LNCaP clone FGC (cell line): ENCODE data around the gene TSEN15.
"Not testable (repeated sequence)": the region's sequence is repeated elsewhere in the genome, so short reads cannot be mapped to it uniquely, and the experiment has no call there.

Experiments
- DNase-seq: peaks from one replicate; pipeline ENCODE4 v3.0.0-alpha.2; 2011; ENCODE audit warnings: low read depth
- H3K4me3 ChIP-seq: 2 replicates; pipeline ENCODE4 v1.5.1; 2011; ENCODE audit warnings: mild to moderate bottlenecking, low read depth, low read length, control low read depth
- TF ChIP-seq, protein P1 (sequence below): IDR thresholded peaks from 2 replicates; pipeline ENCODE4 v1.5.1; 2012; ENCODE audit warnings: mild to moderate bottlenecking; ENCODE audit not compliant: control insufficient read depth, insufficient read depth; ENCODE audit errors: extremely low read depth

The TSEN15 gene

DNA sequence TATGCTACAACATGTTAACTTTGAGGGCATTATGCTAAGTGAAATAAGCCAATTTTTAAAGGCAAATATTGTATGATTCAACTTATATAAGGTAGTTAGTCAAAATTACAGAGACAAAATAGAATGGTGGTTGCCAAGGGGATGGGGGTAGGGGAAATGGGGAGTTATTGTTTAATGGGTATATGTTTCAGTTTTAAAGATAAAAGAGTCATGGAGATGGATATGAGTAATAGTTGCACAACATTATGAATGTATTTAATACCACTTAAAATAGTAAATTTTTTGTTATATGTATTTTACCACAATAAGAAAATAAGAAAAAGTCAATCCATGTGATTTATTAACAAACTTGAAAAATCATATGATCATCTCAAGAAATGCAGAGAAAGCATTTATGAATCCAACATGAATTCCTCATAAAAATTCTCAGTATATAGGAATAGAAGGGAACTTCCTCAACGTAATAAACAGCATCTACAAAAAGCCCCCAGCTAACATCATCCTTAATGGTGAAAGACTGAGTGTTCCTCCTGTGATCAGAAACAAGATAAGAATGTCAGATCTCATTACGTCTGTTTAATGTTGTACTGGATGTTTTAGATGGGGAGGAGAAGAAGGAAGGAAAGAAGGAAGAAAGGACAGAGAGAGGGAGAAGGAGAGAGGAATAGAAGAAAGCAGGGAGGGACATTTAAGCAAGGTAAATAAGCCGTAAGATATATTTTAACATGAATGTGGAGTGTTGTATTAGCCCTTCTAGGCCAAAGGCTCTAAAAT lies 6.7 kb upstream of the TSEN15 start:
- no peak overlapping the region for H3K4me3 ChIP-seq
- DNase-seq, result no peak
- TF ChIP-seq, protein P1, sequence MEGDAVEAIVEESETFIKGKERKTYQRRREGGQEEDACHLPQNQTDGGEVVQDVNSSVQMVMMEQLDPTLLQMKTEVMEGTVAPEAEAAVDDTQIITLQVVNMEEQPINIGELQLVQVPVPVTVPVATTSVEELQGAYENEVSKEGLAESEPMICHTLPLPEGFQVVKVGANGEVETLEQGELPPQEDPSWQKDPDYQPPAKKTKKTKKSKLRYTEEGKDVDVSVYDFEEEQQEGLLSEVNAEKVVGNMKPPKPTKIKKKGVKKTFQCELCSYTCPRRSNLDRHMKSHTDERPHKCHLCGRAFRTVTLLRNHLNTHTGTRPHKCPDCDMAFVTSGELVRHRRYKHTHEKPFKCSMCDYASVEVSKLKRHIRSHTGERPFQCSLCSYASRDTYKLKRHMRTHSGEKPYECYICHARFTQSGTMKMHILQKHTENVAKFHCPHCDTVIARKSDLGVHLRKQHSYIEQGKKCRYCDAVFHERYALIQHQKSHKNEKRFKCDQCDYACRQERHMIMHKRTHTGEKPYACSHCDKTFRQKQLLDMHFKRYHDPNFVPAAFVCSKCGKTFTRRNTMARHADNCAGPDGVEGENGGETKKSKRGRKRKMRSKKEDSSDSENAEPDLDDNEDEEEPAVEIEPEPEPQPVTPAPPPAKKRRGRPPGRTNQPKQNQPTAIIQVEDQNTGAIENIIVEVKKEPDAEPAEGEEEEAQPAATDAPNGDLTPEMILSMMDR, result no peak

DNA sequence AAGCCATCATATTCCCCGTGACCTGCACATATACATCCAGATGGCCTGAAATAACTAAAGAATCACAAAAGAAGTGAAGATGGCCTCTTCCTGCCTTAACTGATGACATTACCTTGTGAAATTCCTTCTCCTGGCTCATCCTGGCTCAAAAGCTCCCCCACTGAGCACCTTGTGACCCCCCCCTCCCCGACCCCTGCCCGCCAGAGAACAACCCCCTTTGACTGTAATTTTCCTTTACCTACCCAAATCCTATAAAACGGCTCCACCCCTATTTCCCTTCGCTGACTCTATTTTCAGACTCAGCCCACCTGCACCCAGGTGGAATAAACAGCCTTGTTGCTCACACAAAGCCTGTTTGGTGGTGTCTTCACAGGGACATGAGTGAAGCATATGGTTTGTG lies 4.0 kb upstream of the TSEN15 start:
- not testable (repeated sequence) for H3K4me3 ChIP-seq, DNase-seq

DNA sequence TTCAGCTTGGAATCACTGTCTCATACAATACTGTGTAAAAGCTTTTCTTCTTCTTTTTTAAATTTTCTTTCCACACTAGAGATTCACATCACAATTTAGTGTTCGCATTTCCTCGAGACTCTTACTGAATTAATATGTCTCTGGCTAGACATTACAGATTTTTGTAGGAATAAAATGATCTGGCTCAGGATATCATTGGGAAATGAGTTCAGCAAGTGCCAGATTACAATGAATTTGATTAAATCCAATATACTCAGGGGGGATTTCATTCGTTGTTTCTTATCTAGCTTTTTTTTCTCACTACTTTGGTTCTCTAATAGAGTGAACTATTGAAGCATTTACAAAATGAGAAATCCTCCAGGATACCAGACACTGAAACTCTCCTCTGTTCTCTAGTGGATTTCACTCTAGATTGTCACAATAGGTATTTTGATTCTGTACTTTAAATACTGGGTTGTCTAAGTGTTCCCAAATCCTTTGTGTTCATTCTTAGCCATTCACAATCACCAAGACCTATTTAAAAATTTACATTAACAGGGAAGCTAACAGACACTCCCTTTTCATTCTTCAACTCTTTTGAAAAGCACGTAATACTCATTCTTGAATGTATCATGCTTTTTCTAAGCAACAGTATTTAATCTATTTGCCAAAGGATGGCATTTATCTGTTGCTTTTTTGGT lies 2.8 kb upstream of the TSEN15 start:
- DNase-seq, result no peak
- no peak overlapping the region for H3K4me3 ChIP-seq
- TF ChIP-seq, protein P1, result no peak

DNA sequence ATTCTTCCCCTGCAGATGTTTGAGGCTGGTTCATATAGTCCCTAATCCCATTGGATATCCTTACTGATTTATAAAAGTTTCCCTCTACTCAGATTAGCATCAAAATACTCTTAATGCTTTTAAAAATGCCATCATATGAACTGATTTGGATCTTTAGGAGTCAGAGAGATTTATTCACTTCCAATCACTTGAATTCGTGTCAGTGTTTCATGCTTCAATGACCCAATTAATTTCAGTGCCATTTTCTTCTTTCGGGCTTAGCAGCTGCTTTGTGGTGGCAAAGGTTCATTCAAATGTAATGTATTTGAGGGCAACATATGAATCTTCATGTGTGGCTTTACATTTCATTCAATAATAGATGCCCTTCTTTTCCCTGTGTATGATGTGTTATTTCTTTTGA lies 2.2 kb upstream of the TSEN15 start:
- H3K4me3 ChIP-seq, result no peak overlapping the region
- TF ChIP-seq, protein P1, result no peak
- DNase-seq, result no peak

DNA sequence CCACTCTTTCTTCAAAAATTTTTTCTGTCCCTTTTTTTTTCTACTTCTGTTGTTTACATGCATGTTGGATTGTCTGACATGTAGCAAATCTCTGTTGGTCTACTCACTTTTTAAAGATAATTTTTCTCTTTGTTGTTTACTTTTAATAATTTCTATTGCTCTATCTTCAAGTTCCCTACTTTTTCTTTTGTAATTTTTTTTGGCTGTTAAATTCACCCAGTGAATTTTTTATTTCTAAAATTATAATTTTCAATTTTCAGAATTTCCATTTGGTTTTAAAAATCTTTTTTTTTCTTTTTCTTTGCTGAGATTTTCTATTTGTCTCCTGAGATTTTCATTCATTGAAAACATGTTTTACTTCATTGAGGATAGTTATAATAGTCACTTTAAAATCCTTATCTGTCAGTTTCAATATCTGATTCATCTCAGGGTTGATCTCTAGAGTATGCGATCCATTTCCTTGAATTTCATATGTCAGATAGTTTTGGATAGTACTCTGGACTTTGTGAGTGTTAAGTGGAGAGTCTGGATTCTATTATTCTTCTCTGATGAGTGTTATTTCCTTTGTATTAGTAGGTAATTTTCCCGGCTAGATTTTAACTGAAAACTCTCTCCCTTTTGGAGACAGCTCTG lies 1.6 kb upstream of the TSEN15 start:
- no peak for DNase-seq
- TF ChIP-seq, protein P1, result no peak
- no peak overlapping the region for H3K4me3 ChIP-seq

DNA sequence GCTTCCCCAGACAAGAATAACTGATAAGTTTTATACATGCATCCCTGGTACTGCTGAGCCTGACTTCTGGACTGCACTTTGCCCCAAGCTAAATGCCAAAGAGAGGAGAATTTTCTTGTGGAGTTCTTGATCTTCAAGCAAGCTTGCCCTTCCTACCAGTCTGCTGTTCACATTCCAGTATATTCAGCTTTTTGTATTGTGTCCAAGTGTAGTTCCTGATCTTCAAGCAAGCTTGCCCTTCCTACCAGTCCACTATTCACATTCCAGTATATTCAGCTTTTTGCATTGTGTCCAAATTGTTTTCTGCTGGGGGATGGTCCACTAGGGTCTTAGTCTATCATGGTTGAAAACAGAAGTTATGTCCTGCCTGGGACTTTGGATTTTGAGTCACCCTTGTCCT lies 894 bp upstream of the TSEN15 start:
- no peak for DNase-seq
- peak overlapping the region; percentile 68 for H3K4me3 ChIP-seq
- TF ChIP-seq, protein P1, result no peak

DNA sequence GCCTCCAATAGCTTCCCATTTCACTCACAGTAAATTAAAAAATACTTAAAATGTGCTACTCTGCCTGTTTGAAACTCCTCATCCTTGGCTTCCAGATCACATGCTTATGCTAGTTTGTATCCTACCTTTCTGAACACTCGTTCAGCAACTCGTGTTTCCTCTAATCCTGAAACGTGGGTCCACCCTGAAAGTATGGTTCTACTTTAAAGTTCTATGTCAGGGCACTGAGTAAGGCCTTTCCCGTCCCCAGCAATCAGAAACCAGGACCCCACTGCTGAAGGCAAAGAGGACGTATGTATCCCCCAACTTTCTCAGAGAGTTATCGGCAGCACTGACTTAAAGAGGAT lies 419 bp upstream of the TSEN15 start:
- peak overlapping the region; percentile 68 for H3K4me3 ChIP-seq
- TF ChIP-seq, protein P1, result no peak
- DNase-seq, result no peak
